Fibroblast of the aortic adventitia (primary cell): ENCODE results near the gene DNAI2. TPM values are rescaled to one million over a fixed set of nuclear protein-coding genes. Genes with fewer than 3 reads are reported as not detected.
"Not testable (repeated sequence)": the region's sequence is repeated elsewhere in the genome, so short reads cannot be mapped to it uniquely, and the experiment has no call there.

Experiments
- DNase-seq: peaks from one replicate; pipeline ENCODE4 v3.0.0-alpha.2; 2010; ENCODE audit warnings: low read depth
- H3K4me3 ChIP-seq: 2 replicates; pipeline ENCODE4 v1.5.1; 2011; ENCODE audit warnings: low read depth, mild to moderate bottlenecking, control low read depth, low read length, moderate library complexity
- total RNA-seq: library from RNA; depleted of rRNA; stranded (reverse); fragments of >200 nt; gene quantifications from 2 replicates; pipeline ENCODE4 v1.2.3, GENCODE V29; 2012; ENCODE audit warnings: low replicate concordance
- TF ChIP-seq, protein P1 (sequence below): IDR thresholded peaks from 2 replicates; pipeline ENCODE4 v1.5.1; 2011; ENCODE audit warnings: mild to moderate bottlenecking, low read length, control low read depth, inconsistent platforms; ENCODE audit not compliant: insufficient read depth

DNAI2 gene
- total RNA-seq, 1 donor = not detected

DNA sequence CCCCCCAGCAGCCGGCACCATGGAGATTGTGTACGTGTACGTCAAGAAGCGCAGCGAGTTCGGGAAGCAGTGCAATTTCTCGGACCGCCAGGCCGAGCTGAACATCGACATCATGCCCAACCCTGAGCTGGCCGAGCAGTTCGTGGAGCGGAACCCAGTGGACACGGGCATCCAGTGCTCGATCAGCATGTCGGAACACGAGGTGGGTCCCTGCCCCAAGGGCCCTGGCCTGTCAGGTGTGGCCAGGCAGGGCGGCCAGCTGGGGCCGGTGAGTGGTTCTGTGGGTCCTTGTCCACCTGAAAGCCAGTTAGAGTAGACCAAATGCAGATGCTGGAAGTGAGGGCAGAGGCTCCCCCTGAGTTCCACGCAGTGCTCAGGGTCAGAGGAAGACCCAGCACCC lies 7.8 kb downstream of the DNAI2 start:
- DNase-seq = no peak
- TF ChIP-seq, protein P1, sequence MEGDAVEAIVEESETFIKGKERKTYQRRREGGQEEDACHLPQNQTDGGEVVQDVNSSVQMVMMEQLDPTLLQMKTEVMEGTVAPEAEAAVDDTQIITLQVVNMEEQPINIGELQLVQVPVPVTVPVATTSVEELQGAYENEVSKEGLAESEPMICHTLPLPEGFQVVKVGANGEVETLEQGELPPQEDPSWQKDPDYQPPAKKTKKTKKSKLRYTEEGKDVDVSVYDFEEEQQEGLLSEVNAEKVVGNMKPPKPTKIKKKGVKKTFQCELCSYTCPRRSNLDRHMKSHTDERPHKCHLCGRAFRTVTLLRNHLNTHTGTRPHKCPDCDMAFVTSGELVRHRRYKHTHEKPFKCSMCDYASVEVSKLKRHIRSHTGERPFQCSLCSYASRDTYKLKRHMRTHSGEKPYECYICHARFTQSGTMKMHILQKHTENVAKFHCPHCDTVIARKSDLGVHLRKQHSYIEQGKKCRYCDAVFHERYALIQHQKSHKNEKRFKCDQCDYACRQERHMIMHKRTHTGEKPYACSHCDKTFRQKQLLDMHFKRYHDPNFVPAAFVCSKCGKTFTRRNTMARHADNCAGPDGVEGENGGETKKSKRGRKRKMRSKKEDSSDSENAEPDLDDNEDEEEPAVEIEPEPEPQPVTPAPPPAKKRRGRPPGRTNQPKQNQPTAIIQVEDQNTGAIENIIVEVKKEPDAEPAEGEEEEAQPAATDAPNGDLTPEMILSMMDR = no peak
- H3K4me3 ChIP-seq = no peak overlapping the region

DNA sequence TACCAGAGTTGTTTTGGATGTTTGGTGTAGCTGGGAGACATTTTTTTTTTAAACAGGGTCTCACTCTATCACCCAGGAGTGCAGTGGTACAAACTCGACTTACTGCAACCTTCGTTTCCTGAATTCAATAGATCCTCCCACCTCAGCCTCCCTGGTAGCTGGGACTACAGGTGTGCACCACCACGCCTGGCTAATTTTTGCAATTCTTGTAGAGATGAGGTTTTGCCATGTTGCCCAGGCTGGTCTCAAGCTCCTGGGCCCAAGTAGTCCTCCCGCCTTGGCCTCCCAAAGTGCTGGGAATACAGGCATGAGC lies 8.2 kb downstream of the DNAI2 start:
- H3K4me3 ChIP-seq, DNase-seq: not testable (repeated sequence)

DNA sequence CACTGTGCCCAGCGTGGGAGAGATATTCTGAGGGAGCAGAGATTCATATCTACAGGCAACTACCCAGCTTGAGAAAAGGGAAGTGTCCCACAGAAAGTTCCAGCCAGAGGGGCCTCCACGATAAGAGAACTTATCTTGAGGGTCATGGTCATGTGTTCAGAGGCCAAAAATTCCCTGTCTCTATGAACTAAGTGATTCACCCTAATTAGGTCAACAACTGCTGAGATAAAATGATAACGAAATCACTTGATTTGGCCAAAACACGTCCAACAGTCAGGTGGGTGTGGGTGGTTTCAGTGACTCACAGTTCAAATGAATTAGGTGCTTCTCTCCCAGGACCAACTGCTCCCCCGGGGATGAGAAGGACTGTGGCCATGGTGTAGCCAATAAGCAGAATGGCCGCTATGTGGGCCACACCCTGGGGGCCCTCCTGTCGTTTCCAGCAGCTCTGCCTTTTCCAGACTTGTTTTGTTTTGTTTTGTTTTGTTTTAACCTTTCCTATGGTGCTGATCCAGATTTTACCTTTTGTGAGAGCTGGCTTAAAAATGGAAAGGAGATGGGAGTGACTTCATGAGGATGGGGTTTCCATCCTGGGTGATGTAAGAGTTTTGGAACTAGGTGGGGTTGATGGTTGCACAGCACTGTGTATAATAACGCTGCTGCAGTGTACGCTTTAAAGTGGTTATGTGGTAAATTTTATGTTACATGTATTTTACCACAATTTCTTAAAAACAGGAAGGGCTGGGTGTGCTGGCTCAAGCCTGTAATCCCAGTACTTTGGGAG lies 8.7 kb downstream of the DNAI2 start:
- peak; percentile 44 for DNase-seq
- TF ChIP-seq, protein P1 = no peak
- no peak overlapping the region for H3K4me3 ChIP-seq

DNA sequence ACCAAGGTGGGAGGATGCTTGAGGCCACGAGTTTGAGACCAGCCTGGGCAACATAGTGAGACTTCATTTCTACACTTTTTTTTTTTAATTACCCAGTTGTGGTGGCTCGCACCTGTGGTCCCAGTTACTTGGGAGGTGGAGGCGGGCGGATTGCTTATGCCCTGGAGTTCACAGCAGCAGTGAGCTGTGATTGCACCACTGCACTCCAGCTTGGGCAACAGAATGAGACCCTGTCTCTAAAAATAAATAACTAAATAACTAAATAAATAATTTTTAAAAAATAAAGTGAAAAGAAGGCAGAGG lies 9.3 kb downstream of the DNAI2 start:
- no peak overlapping the region for H3K4me3 ChIP-seq
- no peak for DNase-seq
- TF ChIP-seq, protein P1 = no peak

DNA sequence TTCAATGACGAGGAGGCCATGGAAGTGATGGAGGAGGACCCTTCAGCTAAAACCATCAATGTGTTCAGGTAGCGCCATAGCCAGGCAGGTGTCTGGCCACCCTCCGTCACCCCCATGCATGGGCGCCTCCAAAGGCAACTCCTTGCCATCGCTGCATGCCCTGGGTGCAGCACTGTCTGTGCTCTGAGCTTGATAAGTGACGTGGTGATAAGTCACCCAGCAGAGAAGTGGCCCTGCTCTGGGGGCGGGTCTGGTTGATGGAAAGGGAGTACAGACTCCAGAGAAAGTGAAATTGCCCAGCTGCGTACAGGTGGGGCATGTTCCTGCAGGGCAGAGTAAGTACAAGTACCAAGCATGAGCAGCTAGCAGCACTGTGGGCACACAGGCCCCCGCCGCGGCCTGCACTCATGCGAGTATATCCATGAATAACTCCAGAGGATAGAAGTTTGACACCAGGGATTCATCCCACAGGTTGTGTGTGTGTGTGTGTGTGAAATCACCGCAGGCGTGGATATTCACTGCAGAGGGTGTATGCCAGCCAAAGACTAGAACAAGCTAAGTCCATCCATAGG lies 13.1 kb downstream of the DNAI2 start:
- TF ChIP-seq, protein P1 = no peak
- no peak overlapping the region for H3K4me3 ChIP-seq
- no peak for DNase-seq

DNA sequence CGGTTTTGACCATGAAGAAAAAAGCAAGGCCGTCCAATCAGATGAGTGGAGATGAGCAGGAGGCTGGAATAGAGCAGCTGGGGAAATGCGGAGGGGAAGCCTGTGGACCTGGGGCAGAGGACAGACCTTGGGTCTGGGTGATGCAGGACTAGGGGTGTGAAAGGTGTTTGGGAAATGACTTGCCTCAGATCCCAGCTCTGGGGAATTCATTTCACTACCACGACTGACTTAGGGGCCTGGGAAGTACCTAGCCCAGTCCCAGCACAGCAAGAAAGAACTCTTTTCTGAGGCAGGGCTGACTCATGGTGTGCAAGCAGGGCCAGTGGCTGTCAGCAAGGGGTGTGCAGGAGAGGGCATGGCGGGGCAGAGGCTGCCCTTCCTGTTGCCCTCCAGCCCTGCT lies 14.8 kb downstream of the DNAI2 start:
- no peak for DNase-seq
- TF ChIP-seq, protein P1 = no peak
- no peak overlapping the region for H3K4me3 ChIP-seq

DNA sequence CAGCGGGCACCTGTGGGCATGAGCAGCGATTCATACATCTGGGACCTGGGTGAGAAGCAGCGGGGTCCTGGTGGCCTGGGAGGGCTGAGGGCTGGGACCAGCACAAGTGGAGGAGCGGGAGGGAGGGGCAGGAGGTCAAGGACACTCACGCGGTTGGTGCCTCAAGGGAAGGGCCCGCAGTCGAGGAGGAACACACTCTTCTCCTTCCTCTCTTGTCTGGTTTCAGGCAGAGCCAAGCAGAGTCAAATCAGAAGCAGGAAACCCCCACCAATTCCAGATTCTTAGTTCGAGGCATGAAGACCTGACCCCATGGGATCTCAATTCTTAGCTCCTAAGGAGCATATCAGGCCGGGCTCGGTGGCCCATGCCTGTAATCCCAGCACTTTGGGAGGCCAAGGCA lies 15.7 kb downstream of the DNAI2 start:
- TF ChIP-seq, protein P1 = no peak
- H3K4me3 ChIP-seq = no peak overlapping the region
- no peak for DNase-seq
